Measurements from ENCODE around the gene MBLAC1. TPM values are rescaled to one million over a fixed set of nuclear protein-coding genes. Genes with fewer than 3 reads are reported as not detected.
A peak's percentile ranks its signal among the peaks of the same experiment; 100 is the strongest.

The MBLAC1 gene
- total and polyA plus RNA-seq, 9 of the 15 experiments (the other 6 are each of a cell fraction or from before 2014, with no cell fraction given) = 0.03 to 3.1 (median 0.52) TPM

- TF ChIP-seq CTCFL (IDR thresholded peaks at IDR 0.05; ENCODE audit: borderline replicate concordance, insufficient read depth, low read depth, low read length, poor library complexity, severe bottlenecking) = no peak
- TF ChIP-seq MAFF (IDR thresholded peaks at IDR 0.05; ENCODE audit: low read length) = no peak
- TF ChIP-seq ETS2 (tag; IDR thresholded peaks at IDR 0.05; ENCODE audit: borderline replicate concordance, poor library complexity, severe bottlenecking) = no peak
- no peak for TF ChIP-seq ZNF785 (CRISPR knock-in tag; IDR thresholded peaks at IDR 0.05)
- peak; percentile 99 for TF ChIP-seq MBD2 (IDR thresholded peaks at IDR 0.05; ENCODE audit: borderline replicate concordance, low read depth)
- TF ChIP-seq ZHX1 (conservative IDR thresholded peaks at IDR 0.05; ENCODE audit: low read length) = no peak
- peak; percentile 98 for TF ChIP-seq USF1 (CRISPR knock-in tag; IDR thresholded peaks at IDR 0.05)
- TF ChIP-seq ZC3H4 (CRISPR knock-in tag; IDR thresholded peaks at IDR 0.05; ENCODE audit: borderline replicate concordance) = no peak
- TF ChIP-seq TCF3 (CRISPR knock-in tag; IDR thresholded peaks at IDR 0.05) = 0 out of 2 replicates have a peak, but pooled peaks have one; percentile 17
- peak; percentile 88 for TF ChIP-seq KDM5B (IDR thresholded peaks at IDR 0.05; ENCODE audit: insufficient replicate concordance, low read depth, low read length)
- TF ChIP-seq CBX8 (IDR thresholded peaks at IDR 0.05; ENCODE audit: borderline replicate concordance, extremely low read depth, low read depth, low read length, poor library complexity, severe bottlenecking) = no peak
- no peak for TF ChIP-seq CSDE1 (IDR thresholded peaks at IDR 0.05)
- TF ChIP-seq MTA1 (IDR thresholded peaks at IDR 0.05; ENCODE audit: borderline replicate concordance) = no peak
- 0 out of 2 replicates have a peak, but pooled peaks have one; percentile 37 for TF ChIP-seq POLR2AphosphoS2 (IDR thresholded peaks at IDR 0.05; ENCODE audit: low read length)
- no peak for TF ChIP-seq ZBTB1 (CRISPR knock-in tag; IDR thresholded peaks at IDR 0.05; ENCODE audit: borderline replicate concordance, low read depth)
- TF ChIP-seq ZNF77 (CRISPR knock-in tag; IDR thresholded peaks at IDR 0.05) = no peak
- no peak for TF ChIP-seq YY1 (IDR thresholded peaks at IDR 0.05; ENCODE audit: borderline replicate concordance in 1 of 3, control insufficient read depth in 1 of 3, extremely low read depth in 1 of 3, insufficient read depth in 3 of 3, insufficient read length in 1 of 3, insufficient replicate concordance in 2 of 3, low read depth in 1 of 3, low read length in 2 of 3)
- no peak for TF ChIP-seq SMAD2 (IDR thresholded peaks at IDR 0.05; ENCODE audit: low read depth, low read length)
- TF ChIP-seq ZBTB26 (CRISPR knock-in tag; IDR thresholded peaks at IDR 0.05) = peak; percentile 93
These were observed 22.0 kb downstream of the MBLAC1 start, which contains the start of gene LAMTOR4 (continued) for GRCh38 chr7:100148559-100149328.
